ENCODE data around the gene PHF12. TPM values are rescaled to one million over a fixed set of nuclear protein-coding genes. Genes with fewer than 3 reads are reported as not detected.
A peak's percentile ranks its signal among the peaks of the same experiment; 100 is the strongest.

The PHF12 gene
- total RNA-seq, 1 donor from 2014 or later = 50.3 TPM

- Mint-ChIP-seq H3K4me1 (ENCODE audit: unreplicated experiment) (peaks cover 22% of the 10 kb centered on the region), H3K27me3 (ENCODE audit: unreplicated experiment) (no peaks in the 10 kb centered on the region), H3K4me3 (ENCODE audit: unreplicated experiment) (peak within 1 kb of the TSS; percentile 84), H3K27ac (ENCODE audit: unreplicated experiment) (peak within 1 kb of the TSS; percentile 25), H3K9me3 (ENCODE audit: unreplicated experiment) (no peaks in the 10 kb centered on the region), H3K36me3 (ENCODE audit: unreplicated experiment) (peaks cover 11% of the 10 kb centered on the region)
- peak; percentile 95 for TF ChIP-seq CTCF (IDR thresholded peaks at IDR 0.05)
- peak; percentile 98 for DNase-seq (ENCODE audit: extremely low spot score, unreplicated experiment)
These were observed 48.3 kb downstream of the PHF12 start, which contains the start of gene DHRS13 for GRCh38 chr17:28902819-28903545. DHRS13 (minus strand) TSS chr17:28903079; CDS start chr17:28902944, 135 bp downstream.

GRCh38 chr17:28901866-28902818, 49.2 kb downstream of the PHF12 start:
- no peak for DNase-seq (ENCODE audit: extremely low spot score, unreplicated experiment)
- Mint-ChIP-seq H3K36me3 (ENCODE audit: unreplicated experiment) (peaks cover 3% of the 10 kb centered on the region), H3K27me3 (ENCODE audit: unreplicated experiment) (no peaks in the 10 kb centered on the region), H3K27ac (ENCODE audit: unreplicated experiment) (peak overlapping the region; percentile 25), H3K4me3 (ENCODE audit: unreplicated experiment) (peak overlapping the region; percentile 84), H3K4me1 (ENCODE audit: unreplicated experiment) (peaks cover 27% of the 10 kb centered on the region), H3K9me3 (ENCODE audit: unreplicated experiment) (no peaks in the 10 kb centered on the region)
- TF ChIP-seq CTCF (IDR thresholded peaks at IDR 0.05) = no peak

GRCh38 chr17:28900986-28901726, 50.2 kb downstream of the PHF12 start:
- no peak for DNase-seq (ENCODE audit: extremely low spot score, unreplicated experiment)
- H3K4me1 Mint-ChIP-seq (ENCODE audit: unreplicated experiment) = peaks cover 34% of the 10 kb centered on the region
- H3K27me3 Mint-ChIP-seq (ENCODE audit: unreplicated experiment) = no peaks in the 10 kb centered on the region
- TF ChIP-seq CTCF (IDR thresholded peaks at IDR 0.05) = no peak
- H3K36me3 Mint-ChIP-seq (ENCODE audit: unreplicated experiment) = peaks cover 2% of the 10 kb centered on the region
- H3K9me3 Mint-ChIP-seq (ENCODE audit: unreplicated experiment) = no peaks in the 10 kb centered on the region
- peak overlapping the region; percentile 84 for H3K4me3 Mint-ChIP-seq (ENCODE audit: unreplicated experiment)
- H3K27ac Mint-ChIP-seq (ENCODE audit: unreplicated experiment) = no peak overlapping the region

GRCh38 chr17:28899212-28899815, 52.0 kb downstream of the PHF12 start:
- peak overlapping the region; percentile 11 for H3K4me3 Mint-ChIP-seq (ENCODE audit: unreplicated experiment)

More at GRCh38 chr17:28899212-28899815, 52.0 kb downstream of the PHF12 start:
- H3K9me3 Mint-ChIP-seq (ENCODE audit: unreplicated experiment) = no peaks in the 10 kb centered on the region
- H3K27ac Mint-ChIP-seq (ENCODE audit: unreplicated experiment) = peak overlapping the region; percentile 50
- no peaks in the 10 kb centered on the region for H3K36me3 Mint-ChIP-seq (ENCODE audit: unreplicated experiment)
- no peak for DNase-seq (ENCODE audit: extremely low spot score, unreplicated experiment)
- H3K4me1 Mint-ChIP-seq (ENCODE audit: unreplicated experiment) = peaks cover 38% of the 10 kb centered on the region
- TF ChIP-seq CTCF (IDR thresholded peaks at IDR 0.05) = no peak
- H3K27me3 Mint-ChIP-seq (ENCODE audit: unreplicated experiment) = no peaks in the 10 kb centered on the region

Data from osteocyte (in vitro differentiated cells).